ENCODE data around the gene G6PC3.
A peak's percentile ranks its signal among the peaks of the same experiment; 100 is the strongest.
"Not testable (repeated sequence)": the region's sequence is repeated elsewhere in the genome, so short reads cannot be mapped to it uniquely, and the experiment has no call there.

Gene G6PC3

DNA sequence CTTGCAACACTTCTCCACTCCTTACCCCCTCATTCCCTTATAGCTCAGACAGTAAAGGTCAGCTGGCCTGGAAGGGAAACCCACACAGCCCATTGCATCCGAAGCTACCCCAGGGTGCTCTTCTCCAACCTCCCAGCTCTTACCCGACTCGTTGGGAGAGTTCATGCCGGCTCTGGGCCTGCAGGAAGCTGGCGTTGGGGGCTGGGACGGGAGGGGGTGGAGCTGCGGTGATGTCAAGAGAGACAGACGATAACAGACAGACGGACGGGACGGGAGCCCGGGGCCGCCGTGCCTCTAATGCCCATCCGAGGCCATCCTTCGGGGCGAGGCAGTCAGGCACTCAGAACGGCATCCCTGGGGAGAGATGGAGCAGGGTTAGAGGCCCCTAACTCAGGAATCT is 46.8 kb downstream of the G6PC3 start:
- intact Hi-C loops (cut with DNase I), result no loop called here
- peak in 1 of 10 donors; percentile 71 for DNase-seq

DNA sequence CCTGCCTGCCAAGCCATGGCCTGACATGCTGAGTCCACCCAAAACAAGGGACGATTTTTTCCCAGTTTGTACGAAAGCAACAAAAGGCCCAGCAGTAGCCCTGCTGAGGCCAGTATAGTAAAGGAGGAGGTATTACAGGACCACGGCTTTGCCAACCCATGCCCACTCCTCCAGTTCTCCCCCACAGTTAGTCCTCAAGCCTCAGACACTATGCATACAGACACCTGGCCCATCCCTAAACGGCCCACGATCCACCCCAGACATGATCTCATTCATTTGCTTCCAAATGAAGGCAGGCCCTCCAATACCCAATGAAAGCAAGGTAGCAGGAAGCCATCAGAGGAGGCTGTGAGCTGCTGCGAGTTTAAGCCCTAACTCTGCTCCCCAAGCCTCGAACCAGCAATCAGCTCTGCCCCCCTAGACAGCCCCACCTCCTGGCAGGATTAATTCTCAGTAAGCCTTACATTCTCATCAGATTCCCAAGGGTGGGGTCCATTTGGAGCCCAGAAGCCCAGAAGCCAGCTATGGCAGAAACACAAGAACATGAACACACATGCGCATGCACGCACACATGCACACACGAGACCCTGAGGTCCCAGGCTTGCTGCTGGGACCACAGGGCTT is 48.0 kb downstream of the G6PC3 start:
- intact Hi-C loops (cut with DNase I), result no loop called here
- no peak for DNase-seq

DNA sequence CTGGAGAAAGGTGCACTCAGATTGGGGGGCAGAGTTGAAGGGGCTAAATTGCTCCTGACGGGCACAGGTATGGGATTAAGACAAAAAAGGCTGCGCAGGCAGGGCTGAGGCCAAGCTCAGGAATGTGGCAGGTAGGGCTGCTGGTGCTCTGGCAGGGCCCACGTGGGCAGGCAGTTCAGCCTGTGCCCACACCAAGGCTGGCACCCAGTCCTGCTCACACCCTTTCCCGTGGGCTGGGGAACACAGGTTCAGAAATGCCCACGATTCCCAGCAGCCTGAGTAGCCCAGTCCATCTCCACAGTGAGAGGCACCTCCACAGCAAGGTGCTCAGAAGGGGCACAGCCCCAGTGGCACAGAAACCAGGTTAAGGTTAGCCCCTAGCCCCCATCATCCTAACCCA is 48.5 kb downstream of the G6PC3 start:
- intact Hi-C loops (cut with DNase I), result no loop called here
- DNase-seq, result no peak

DNA sequence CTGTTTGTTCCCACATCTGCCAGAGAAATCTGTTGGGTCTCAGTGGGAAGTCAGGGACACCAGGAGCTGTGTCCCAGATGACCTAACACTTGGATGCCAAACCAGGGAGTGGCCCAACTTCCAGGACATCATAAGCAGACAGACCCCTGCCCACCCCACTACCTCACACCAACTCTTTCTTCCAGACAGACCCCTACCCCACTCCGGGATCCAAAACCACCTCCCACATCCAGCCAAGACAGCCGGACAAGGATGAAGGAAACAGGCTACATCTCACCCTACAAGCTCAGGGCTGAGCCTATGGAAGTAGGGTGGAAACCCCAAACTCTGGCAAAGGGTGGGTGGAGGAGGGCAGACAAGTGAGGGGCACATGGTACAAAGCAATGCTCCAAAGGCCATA is 49.3 kb downstream of the G6PC3 start:
- DNase-seq, result no peak
- intact Hi-C loops (cut with DNase I), result loop anchor here (10.0 kb wide), 1 partner anchor 205 kb away; the partner anchor contains the start of gene SLC25A39

DNA sequence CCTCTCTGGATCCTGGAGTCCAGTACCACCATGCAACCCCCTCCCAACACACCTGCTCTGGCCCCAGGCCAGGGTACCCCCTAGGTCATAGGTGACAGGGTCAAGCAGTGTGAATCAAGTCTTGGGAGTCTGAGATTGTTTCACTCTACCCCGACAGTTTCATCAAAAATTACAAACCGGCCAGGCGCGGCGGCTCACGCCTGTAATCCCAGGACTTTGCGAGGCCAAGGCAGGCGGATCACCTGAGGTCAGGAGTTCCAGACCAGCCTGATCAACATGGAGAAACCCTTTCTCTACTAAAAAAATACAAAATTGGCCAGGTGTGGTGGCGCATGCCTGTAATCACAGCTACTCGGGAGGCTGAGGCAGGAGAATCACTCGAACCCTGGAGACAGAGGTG is 49.7 kb downstream of the G6PC3 start:
- DNase-seq, result not testable (repeated sequence)
- intact Hi-C loops (cut with DNase I), result loop anchor here (10.0 kb wide), 1 partner anchor 205 kb away; the partner anchor contains the start of gene SLC25A39

DNA sequence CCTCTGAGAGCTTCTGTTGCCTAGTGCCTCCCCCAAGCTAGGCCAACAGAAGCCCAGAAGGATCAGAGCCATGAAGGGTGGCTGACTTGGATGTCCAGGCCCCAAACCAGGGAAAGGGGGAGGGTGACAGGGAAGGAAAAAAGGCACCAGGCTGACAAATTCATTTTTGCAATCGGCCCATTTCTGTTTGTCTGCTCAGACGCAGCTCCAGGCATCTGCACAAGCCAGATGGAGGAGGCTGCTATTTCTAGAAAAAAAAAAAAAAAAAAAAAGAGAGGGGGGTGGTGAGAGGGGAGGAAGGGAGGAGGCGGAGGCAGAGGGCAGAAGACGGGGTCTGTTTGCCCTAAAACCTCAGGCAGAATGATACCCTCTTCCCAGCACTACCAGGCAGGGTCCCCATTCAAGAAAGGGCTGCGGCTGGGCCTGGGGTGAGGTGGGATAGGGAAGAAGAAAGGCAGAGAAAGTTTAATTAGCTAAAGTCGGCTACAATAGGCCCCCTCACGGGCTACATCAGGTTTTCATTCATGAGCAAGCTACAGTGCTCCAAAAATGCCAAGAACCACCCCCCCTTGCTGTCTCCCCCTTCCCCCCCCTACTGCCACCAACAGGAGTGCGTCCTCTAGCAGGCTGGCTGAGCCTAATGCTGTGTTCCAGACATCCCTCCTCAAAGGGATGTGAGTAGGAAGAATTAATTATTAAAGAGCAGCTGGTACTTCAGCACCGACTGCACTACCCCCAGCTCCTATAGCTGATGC is 50.5 kb downstream of the G6PC3 start:
- no peak for DNase-seq
- intact Hi-C loops (cut with DNase I), result loop anchor here (10.0 kb wide), 1 partner anchor 204 kb away; the partner anchor contains the start of gene SLC25A39

DNA sequence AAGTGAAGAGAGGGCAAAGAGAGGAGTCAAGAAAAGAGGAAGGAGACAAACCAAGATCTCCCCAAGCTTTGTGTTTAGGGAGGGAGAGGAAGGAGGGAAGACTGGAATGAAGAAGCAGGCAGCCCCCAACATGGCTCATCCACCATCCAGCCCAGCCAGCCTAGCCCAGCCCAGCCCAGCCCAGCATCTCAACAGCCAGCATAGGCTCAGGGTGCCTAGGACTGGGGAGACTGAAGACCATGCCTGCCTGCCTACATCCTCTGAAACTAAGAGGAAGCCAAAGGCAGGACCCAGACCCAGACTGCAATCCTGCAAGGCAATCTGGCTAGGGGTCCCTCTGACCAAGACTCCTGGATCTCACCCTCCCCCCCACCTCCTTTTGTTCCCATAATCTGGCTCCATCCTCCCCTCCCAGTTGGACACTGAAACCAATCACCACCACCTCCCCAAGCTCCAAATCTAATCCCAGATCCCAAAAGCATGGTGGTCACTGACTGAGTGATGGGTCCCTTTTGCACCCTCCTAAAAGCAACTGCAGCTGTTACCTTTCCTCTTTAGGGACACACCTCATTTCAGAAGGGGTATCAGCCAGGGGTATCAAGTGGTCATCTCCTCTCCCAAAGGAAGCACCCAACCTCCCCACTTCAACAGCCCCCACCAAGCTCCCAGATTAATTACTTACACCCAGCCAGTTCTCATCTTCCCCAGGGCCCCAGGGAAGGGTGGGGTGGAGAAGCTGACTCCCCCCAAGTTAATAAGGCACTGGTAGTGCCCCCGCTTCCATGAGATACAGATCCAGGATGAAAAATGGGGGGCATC is 51.7 kb downstream of the G6PC3 start:
- intact Hi-C loops (cut with DNase I), result loop anchor here (2.0 to 10.0 kb wide), 2 partner anchors 51 to 203 kb away; partner anchors contain the start of genes G6PC3 and SLC25A39

DNA sequence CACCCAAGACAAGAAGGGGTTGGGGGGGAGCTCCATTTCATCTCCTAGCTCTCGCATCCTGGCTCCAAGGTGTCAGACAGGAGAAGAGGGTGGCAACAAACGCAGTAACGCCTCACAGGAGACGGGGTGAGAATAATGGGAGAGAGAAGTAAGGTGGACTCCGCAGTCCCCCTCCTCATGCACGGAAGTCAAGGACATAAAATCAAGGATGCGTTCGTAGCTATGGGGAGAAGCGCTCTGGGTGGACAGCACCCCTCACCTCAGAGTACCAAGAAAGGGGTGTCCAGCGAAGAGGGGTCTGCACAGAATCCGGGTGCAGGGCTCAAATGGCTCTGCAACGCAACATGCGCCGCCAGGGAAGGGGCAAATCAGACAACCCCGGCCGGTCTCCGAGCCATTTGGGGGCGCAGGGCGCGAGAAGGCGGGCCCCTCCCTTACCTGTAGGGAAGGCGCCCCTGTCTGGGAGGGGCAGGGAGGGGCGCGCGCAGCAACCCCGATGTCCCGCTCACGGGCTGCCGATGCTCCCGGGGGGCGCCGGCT is 52.4 kb downstream of the G6PC3 start:
- DNase-seq, result peak in 3 of 10 donors; percentile 70 to 87 (median 77)
- intact Hi-C loops (cut with DNase I), result loop anchor here (1.0 to 10.0 kb wide), 3 partner anchors 12 to 202 kb away; partner anchors contain the start of genes G6PC3 and SLC25A39

More for the DNA sequence above, 51.7 kb downstream of the G6PC3 start:
- DNase-seq, result peak in 2 of 10 donors; percentile 33 to 65

DNA sequence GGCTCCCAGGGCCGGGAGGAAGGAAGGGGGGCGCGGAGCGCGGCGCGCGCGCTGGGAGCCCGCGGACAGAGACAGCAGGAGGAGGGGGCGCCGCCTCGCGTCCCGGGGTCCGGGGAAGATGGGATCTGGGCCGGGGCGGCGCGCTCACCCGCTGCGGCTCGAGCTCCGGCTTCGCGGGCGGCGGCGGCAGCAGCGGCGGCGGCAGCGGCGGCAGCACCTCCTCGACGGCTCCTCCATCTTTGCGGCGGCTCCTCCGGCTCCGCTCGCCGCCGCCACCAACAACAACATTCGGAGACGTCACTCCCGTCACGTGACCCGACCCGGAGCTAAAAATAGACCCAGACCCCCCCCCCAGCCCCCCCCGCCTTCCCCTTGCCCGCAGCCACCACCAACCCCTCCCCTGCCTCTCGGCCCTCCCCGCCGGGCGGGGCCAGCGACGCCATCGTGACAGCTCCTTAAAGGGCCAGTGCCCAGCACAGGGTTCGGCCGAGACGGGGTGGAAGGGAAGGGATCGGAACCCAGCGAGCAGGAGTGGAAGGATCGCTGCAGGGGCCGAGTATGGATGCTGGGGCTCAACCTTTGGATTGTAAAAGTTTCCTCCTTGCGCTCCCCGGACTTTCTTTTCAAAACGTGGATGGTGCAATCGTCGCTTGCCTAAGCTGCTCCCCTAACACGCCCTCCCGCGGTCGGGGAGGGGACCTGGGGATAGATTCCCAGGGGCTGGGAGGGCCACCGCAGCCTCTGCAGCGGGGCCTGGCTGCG is 53.0 kb downstream of the G6PC3 start, which contains the start of gene HDAC5:
HDAC5 (minus strand) TSS at position 286 of the 762 bp plus-strand sequence. CDS start 6,126 bp downstream, outside the sequence.
- intact Hi-C loops (cut with DNase I), result loop anchor here (1.0 to 10.0 kb wide), 4 partner anchors 12 to 201 kb away; partner anchors contain the start of genes G6PC3, HROB and SLC25A39
- peak; percentile 95 to 100 (median 97) for DNase-seq

DNA sequence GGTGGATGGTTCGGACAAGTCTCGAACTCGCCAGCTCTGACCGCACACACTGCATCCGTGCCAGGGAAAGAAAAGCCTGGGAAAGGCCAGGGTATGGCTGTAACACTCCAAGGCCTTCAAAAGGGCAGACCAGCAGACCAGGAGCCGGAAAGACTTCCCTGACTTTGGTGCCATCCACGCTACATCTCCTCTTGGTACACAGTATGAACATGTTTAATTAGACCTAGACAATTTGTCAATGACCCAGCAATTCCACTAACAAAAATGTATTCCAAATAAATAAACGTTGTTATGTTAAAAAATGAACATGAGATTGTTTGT is 53.5 kb downstream of the G6PC3 start:
- intact Hi-C loops (cut with DNase I), result loop anchor here (2.0 to 10.0 kb wide), 2 partner anchors 17 to 201 kb away; partner anchors contain the start of genes HROB and SLC25A39
- DNase-seq, result no peak
